ENCODE data around the gene PGM3.

The PGM3 gene

GRCh38 chr6:83183082-83183828, 9.8 kb downstream of the PGM3 start:
- peak; percentile 95 for DNase-seq (ENCODE audit: low read depth)
- H3K4me3 ChIP-seq (ENCODE audit: control insufficient read depth, low read depth, low read length), result no peak overlapping the region
- TF ChIP-seq CTCF (IDR thresholded peaks at IDR 0.05; ENCODE audit: control insufficient read depth, insufficient read depth, low read depth, low read length, missing control alignments), result no peak

DNA sequence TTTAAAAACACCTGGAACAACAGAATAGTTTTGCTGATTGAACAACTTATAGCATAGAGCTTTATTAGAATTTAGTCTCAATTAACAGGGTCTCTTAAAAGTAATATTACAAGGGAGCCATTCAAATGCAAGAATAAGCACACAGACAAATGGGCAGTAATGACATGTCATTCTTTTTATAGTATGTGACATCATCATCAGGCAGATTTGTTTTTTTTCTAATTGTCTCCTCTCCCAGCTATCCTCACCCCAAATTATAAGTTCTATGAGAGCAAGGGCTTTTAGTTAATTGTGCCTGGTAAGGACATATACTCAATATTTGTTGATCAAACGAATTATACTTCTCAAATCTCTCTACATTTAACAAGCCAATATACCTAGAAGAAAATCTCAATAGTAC, 11.0 kb downstream of the PGM3 start:
- DNase-seq (ENCODE audit: low read depth), result no peak
- no peak for TF ChIP-seq CTCF (IDR thresholded peaks at IDR 0.05; ENCODE audit: control insufficient read depth, insufficient read depth, low read depth, low read length, missing control alignments)
- no peak overlapping the region for H3K4me3 ChIP-seq (ENCODE audit: control insufficient read depth, low read depth, low read length)

DNA sequence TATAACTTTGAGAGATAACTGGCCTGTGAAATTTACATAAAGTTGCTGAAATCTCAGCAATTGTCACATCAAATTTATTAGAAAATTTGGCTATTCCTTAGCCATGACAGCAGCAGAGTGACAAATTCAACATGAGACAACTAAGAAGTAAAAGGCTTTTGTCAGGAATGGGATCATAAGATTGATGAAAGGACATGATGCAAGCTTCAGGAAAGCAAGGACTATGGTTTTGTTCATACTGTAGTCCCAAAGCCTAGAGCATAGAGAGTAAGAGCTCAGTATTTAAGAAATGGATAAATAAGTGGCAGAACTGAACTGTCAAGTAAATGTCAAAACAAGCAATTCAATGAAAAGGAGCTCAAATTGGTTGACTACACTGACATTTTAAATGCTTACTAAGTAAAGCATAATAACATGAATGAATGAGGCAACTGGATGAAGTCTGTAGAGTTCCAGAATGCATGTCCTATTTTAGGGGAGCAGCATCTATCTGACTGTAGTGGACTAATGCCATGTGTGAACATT, 12.6 kb downstream of the PGM3 start:
- no peak for DNase-seq (ENCODE audit: low read depth)
- TF ChIP-seq CTCF (IDR thresholded peaks at IDR 0.05; ENCODE audit: control insufficient read depth, insufficient read depth, low read depth, low read length, missing control alignments), result no peak
- H3K4me3 ChIP-seq (ENCODE audit: control insufficient read depth, low read depth, low read length), result no peak overlapping the region

GRCh38 chr6:83176246-83176645, 16.8 kb downstream of the PGM3 start:
- no peak overlapping the region for H3K4me3 ChIP-seq (ENCODE audit: control insufficient read depth, low read depth, low read length)
- DNase-seq (ENCODE audit: low read depth), result no peak
- TF ChIP-seq CTCF (IDR thresholded peaks at IDR 0.05; ENCODE audit: control insufficient read depth, insufficient read depth, low read depth, low read length, missing control alignments), result no peak

- no peak for TF ChIP-seq CTCF (IDR thresholded peaks at IDR 0.05; ENCODE audit: control insufficient read depth, insufficient read depth, low read depth, low read length, missing control alignments)
- DNase-seq (ENCODE audit: low read depth), result peak; percentile 10
- H3K4me3 ChIP-seq (ENCODE audit: control insufficient read depth, low read depth, low read length), result no peak overlapping the region
Observed at GRCh38 chr6:83169511-83169910, 23.6 kb downstream of the PGM3 start.

DNA sequence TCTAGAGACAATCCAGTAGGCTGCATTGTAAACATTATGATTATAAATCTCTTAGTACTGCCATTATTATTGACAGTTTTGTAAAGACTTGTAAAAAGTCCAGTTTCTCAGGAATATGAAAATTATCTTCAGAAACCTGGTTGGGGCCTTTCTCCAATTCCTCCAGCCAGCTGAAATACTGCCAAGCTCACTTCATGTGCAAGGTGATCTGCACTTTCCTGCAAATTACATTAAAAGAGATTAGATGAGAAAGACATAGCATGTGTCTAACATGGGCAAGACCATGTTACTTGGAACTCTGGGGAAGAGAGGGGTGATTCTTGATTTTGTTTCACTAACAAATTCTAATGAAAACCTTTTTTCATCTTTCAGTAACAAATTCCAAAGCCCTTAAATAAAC, 24.0 kb downstream of the PGM3 start:
- no peak for TF ChIP-seq CTCF (IDR thresholded peaks at IDR 0.05; ENCODE audit: control insufficient read depth, insufficient read depth, low read depth, low read length, missing control alignments)
- H3K4me3 ChIP-seq (ENCODE audit: control insufficient read depth, low read depth, low read length), result no peak overlapping the region
- DNase-seq (ENCODE audit: low read depth), result no peak

Measured in AG09309 (cell line).